Fibroblast of skin of left biceps (primary cell): ENCODE measurements around the gene ITGB4.

Source experiments
- DNase-seq, 2 experiments: peaks; one replicate each; pipeline ENCODE4 v3.0.0-alpha.2; 2013; ENCODE audit warnings: low read depth in 2 of 2

The ITGB4 gene

DNA sequence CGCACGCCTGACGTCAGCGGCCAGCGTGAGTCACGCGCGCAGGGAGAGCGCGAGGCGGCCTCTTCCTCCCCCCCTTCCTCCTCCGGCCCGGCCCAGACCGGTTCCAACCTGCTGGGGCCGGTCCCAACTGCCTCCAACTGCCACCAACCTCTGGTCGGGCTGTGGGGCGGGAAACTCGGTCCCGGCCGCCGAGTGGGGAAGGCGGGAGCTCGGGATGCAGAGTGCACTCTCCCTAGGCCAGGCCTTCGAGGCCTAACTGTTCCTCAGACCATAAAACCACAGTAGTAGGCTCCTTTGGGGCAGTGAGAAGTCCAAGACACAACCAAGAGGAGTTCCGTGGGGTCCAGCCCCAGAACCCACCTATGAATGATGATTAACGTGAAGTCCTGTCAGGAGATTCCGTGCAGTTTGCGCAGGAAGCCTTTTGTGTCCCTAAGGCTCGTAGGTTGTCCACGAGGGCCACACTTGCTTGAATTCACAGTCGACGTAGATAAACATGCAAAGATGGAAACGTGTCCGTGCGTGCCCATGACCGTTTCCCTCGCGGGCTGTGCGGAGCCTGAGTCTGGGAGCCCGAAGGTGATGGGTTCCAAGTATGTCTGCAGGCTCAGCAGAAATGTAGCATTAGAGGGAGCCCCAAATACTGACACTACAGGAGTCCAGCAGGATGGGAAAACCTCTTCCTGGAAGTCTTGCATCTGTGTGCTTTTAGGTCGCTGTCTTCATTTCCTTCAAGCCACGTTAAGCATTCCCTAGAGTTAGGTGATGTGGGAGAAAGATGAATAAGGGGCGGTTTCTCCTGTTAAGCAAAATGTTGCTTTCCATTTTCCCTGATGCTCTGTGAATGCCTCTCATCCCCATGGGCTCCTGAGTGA lies 64.0 kb downstream of the ITGB4 start:
- DNase-seq: peak; percentile 85 to 86

DNA sequence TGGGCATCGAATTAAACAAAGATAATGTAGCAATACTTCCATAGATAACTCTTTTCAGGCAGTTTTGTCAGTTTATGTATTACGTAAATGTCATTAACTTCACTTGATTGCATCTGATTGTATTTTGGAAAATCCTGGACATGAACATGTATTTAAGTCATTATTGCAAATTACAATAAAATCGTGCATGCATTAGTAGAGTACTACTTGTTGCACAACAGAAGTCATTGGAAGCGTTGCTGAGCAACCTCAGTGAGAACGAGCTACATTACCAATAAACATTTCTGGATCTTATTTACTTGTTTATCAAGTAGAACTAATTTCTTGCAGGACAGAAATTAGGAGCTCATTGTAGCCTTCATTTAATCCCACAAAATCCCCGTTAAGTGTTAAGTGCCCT lies 70.0 kb downstream of the ITGB4 start:
- DNase-seq: no peak

DNA sequence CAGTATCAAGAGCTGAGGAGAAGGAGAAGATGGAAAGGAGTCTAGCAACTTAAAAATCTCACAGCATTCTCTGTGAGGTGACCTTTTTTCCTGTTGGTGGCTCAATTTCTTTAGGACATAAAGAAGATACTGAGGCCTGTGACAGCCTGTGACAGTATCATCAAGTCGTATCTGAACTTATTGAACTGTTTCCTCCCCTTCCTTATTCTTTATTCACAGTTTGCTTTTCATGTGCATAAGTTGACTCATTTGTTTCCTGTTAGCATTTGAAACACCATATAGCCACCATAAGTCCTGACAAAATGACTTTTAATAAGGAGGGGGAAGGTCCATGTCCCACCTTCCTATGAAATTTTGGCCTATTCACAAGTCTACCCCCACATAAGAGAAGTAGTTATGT lies 72.2 kb downstream of the ITGB4 start:
- no peak for DNase-seq

DNA sequence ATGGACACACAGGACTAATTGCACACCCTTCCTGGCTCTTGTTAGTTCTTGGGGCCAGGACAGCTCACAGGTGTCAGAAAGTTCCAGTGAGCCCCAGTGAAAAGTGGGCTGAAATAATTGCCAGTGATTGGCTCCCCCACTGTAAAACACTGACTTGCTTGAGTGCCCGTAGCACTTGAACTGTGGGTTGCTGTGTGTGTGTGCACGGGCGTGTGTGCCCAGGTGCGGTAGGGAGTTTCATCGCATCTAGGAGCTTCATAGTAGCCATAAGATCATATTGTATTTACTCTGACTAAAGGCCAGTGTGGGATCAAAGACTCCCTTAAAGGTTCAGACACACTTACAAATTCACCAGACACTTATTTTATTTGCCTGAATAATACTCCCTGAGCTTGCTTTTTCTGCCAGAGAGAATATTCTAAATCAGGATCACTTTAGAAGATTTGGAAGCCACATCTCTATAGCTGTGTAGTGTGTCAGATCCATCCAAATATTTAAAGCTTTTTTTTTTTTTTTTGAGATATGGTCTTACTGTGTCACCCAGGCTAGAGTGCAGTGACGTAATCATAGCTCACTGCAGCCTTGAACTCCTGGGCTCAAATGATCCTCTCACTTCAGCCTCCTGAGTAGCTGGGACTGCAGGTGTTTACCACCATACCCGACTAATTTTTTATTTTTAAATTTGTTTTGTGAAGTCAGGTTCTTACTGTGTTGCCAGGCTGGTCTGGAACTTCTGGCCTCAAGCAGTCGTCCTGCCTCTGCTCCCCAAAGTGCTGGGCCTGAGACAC lies 74.8 kb downstream of the ITGB4 start:
- no peak for DNase-seq

DNA sequence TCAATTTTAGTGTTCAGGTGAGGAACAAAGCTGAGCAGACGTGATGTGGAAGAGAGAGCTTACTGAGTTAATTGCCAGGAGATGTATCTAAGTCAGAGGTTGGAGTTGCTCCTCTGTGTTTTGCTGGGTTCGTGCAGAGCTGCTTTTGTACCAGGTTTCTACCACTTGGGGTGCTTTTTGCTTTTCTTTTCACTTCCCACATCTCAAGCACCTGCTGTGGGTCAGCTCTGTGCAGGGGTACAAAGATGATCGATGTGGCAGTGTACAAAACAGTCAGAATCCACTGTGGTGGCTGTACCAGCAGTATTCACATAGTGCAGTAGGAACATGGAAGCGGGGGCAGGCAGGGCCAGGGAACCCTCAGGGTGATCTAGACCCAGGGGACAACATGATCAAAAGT lies 78.1 kb downstream of the ITGB4 start:
- no peak for DNase-seq

DNA sequence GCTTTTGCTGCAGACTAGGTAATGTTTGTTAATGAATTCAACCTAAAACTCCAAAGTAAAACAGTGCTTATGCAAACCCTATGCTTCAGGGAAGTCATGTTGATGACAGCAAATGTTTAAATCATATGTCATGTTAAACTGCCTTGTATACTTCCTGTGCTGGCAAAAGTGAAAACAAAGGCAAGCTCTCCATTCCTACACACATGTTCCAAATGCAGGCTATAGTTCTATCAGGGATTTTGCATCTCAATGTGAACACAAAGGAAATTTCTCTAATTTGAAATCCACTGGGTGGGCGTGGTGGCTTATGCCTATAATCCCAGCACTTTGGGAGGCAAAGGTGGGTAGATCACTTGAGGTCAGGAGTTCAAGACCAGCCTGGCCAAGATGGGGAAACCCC lies 82.6 kb downstream of the ITGB4 start:
- DNase-seq: no peak

DNA sequence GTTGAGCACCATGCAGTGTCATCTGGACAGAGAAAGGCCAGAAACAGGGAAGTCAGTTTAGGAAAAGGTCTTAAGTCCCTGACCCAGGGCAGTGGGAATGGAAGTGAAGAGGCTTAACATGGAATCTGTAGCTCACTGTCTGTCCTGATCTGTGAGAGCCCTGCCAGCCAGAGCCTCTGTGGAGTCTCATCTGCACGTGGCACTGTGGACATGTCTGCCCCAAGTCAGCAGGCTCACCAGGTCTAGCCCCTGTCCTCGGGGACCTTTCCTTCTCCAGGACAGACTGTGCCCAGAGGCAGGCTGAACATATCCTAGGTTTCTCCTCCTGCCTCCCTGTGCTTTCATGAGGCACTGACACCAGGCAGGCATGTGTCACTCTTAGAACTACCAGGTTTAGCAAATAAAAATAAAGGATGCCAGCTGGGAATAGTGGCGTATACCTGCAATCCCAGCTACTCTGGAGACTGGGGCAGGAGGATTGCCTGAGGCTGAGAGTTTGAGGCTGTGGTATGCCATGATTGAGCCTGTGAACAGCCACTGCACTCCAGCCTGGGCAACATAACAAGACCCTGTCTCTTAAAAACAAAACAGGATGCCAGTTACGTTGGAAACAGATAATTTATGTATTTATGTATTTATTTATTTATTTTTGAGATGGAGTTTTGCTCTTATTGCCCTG lies 85.7 kb downstream of the ITGB4 start:
- DNase-seq: no peak
